IPS-18a (cell line): ENCODE measurements around the gene AVL9.

Experiments used
- H3K27ac ChIP-seq: one replicate; pipeline ENCODE4 v1.5.1; 2013; ENCODE audit warnings: low read length
- H3K27me3 ChIP-seq: one replicate; pipeline ENCODE4 v1.6.1; 2013; ENCODE audit warnings: mild to moderate bottlenecking, low read length; ENCODE audit not compliant: control insufficient read depth, insufficient read depth
- H3K36me3 ChIP-seq: one replicate; pipeline ENCODE4 v1.6.1; 2013; ENCODE audit warnings: low read depth, low read length; ENCODE audit not compliant: control insufficient read depth
- H3K4me1 ChIP-seq: one replicate; pipeline ENCODE4 v1.6.1; 2013; ENCODE audit warnings: low read depth, low read length; ENCODE audit not compliant: control insufficient read depth
- H3K4me3 ChIP-seq: one replicate; pipeline ENCODE4 v1.5.1; 2013; ENCODE audit warnings: low read length
- H3K9ac ChIP-seq: one replicate; pipeline ENCODE4 v1.6.1; 2013; ENCODE audit warnings: mild to moderate bottlenecking, low read length, moderate library complexity
- H3K9me3 ChIP-seq: one replicate; pipeline ENCODE4 v1.6.1; 2013; ENCODE audit warnings: low read depth, low read length; ENCODE audit not compliant: control insufficient read depth

AVL9 gene

GRCh38 chr7:32518534-32519140 lies 23.3 kb downstream of the AVL9 start:
- Histone ChIP-seq H3K9me3 (peaks cover 35% of the 10 kb centered on the region), H3K27me3 (no peaks in the 10 kb centered on the region), H3K4me1 (no peaks in the 10 kb centered on the region), H3K27ac (no peak overlapping the region), H3K36me3 (peaks cover 9% of the 10 kb centered on the region), H3K9ac (no peak overlapping the region), H3K4me3 (no peak overlapping the region)

- no peak overlapping the region for H3K4me3 ChIP-seq
- peaks cover 35% of the 10 kb centered on the region for H3K9me3 ChIP-seq
- no peak overlapping the region for H3K27ac ChIP-seq
- no peaks in the 10 kb centered on the region for H3K4me1 ChIP-seq
- H3K9ac ChIP-seq = no peak overlapping the region
- no peaks in the 10 kb centered on the region for H3K27me3 ChIP-seq
- H3K36me3 ChIP-seq = peaks cover 9% of the 10 kb centered on the region
Measured at GRCh38 chr7:32519763-32520162, 24.5 kb downstream of the AVL9 start.

GRCh38 chr7:32522746-32523530 lies 27.6 kb downstream of the AVL9 start:
- no peaks in the 10 kb centered on the region for H3K27me3 ChIP-seq
- H3K27ac ChIP-seq = no peak overlapping the region
- no peak overlapping the region for H3K4me3 ChIP-seq
- H3K9ac ChIP-seq = no peak overlapping the region
- peaks cover 26% of the 10 kb centered on the region for H3K9me3 ChIP-seq
- H3K4me1 ChIP-seq = peaks cover 20% of the 10 kb centered on the region
- peaks cover 4% of the 10 kb centered on the region for H3K36me3 ChIP-seq

- no peak overlapping the region for H3K27ac ChIP-seq
- H3K27me3 ChIP-seq = no peaks in the 10 kb centered on the region
- H3K9me3 ChIP-seq = peaks cover 18% of the 10 kb centered on the region
- no peak overlapping the region for H3K4me3 ChIP-seq
- H3K9ac ChIP-seq = no peak overlapping the region
- H3K4me1 ChIP-seq = peaks cover 24% of the 10 kb centered on the region
- peaks cover 4% of the 10 kb centered on the region for H3K36me3 ChIP-seq
Measured at GRCh38 chr7:32524631-32525030, 29.3 kb downstream of the AVL9 start.

GRCh38 chr7:32525839-32526238 lies 30.6 kb downstream of the AVL9 start:
- no peak overlapping the region for H3K9ac ChIP-seq
- H3K4me1 ChIP-seq = peaks cover 27% of the 10 kb centered on the region
- H3K27ac ChIP-seq = no peak overlapping the region
- H3K9me3 ChIP-seq = peaks cover 6% of the 10 kb centered on the region
- H3K4me3 ChIP-seq = no peak overlapping the region
- no peaks in the 10 kb centered on the region for H3K27me3 ChIP-seq
- H3K36me3 ChIP-seq = no peaks in the 10 kb centered on the region

- H3K27me3 ChIP-seq = no peaks in the 10 kb centered on the region
- H3K36me3 ChIP-seq = no peaks in the 10 kb centered on the region
Measured at GRCh38 chr7:32531402-32531801, 36.1 kb downstream of the AVL9 start.

GRCh38 chr7:32532086-32532485 lies 36.8 kb downstream of the AVL9 start:
- peaks cover 27% of the 10 kb centered on the region for H3K4me1 ChIP-seq
- H3K27ac ChIP-seq = no peak overlapping the region
- H3K4me3 ChIP-seq = no peak overlapping the region
- no peak overlapping the region for H3K9ac ChIP-seq
- no peaks in the 10 kb centered on the region for H3K27me3 ChIP-seq
- H3K9me3 ChIP-seq = no peaks in the 10 kb centered on the region
- no peaks in the 10 kb centered on the region for H3K36me3 ChIP-seq

More at GRCh38 chr7:32531402-32531801, 36.1 kb downstream of the AVL9 start:
- no peaks in the 10 kb centered on the region for H3K9me3 ChIP-seq
- peaks cover 33% of the 10 kb centered on the region for H3K4me1 ChIP-seq
- H3K4me3 ChIP-seq = no peak overlapping the region
- no peak overlapping the region for H3K9ac ChIP-seq
- no peak overlapping the region for H3K27ac ChIP-seq

GRCh38 chr7:32532716-32533115 lies 37.4 kb downstream of the AVL9 start:
- Histone ChIP-seq H3K4me1 (peaks cover 21% of the 10 kb centered on the region), H3K9ac (no peak overlapping the region), H3K27ac (no peak overlapping the region), H3K9me3 (no peaks in the 10 kb centered on the region), H3K27me3 (no peaks in the 10 kb centered on the region), H3K4me3 (no peak overlapping the region), H3K36me3 (no peaks in the 10 kb centered on the region)

- H3K9ac ChIP-seq = no peak overlapping the region
- H3K27ac ChIP-seq = no peak overlapping the region
- peaks cover 15% of the 10 kb centered on the region for H3K4me1 ChIP-seq
- H3K36me3 ChIP-seq = no peaks in the 10 kb centered on the region
- H3K27me3 ChIP-seq = no peaks in the 10 kb centered on the region
- no peak overlapping the region for H3K4me3 ChIP-seq
- no peaks in the 10 kb centered on the region for H3K9me3 ChIP-seq
Measured at GRCh38 chr7:32533276-32534029, 38.2 kb downstream of the AVL9 start.

- no peaks in the 10 kb centered on the region for H3K36me3 ChIP-seq
- no peak overlapping the region for H3K9ac ChIP-seq
- H3K4me1 ChIP-seq = peaks cover 15% of the 10 kb centered on the region
- no peaks in the 10 kb centered on the region for H3K9me3 ChIP-seq
- H3K4me3 ChIP-seq = no peak overlapping the region
- H3K27ac ChIP-seq = no peak overlapping the region
- H3K27me3 ChIP-seq = no peaks in the 10 kb centered on the region
Measured at GRCh38 chr7:32535162-32535702, 39.9 kb downstream of the AVL9 start.

- no peaks in the 10 kb centered on the region for H3K36me3 ChIP-seq
- H3K27me3 ChIP-seq = no peaks in the 10 kb centered on the region
- H3K4me3 ChIP-seq = no peak overlapping the region
- H3K4me1 ChIP-seq = peaks cover 11% of the 10 kb centered on the region
- no peak overlapping the region for H3K9ac ChIP-seq
- no peak overlapping the region for H3K27ac ChIP-seq
- H3K9me3 ChIP-seq = no peaks in the 10 kb centered on the region
Measured at GRCh38 chr7:32536016-32536415, 40.7 kb downstream of the AVL9 start.
